Parathyroid adenoma (tissue), 2 donors: Measurements from ENCODE around the gene KLRG1.

ENCODE experiments used
- H2AFZ ChIP-seq: fragments of 300-600 bp; sonication (generic); one replicate; pipeline ENCODE4 v1.7.0; 2017; ENCODE audit warnings: antibody characterized with exemption, mild to moderate bottlenecking
- H3K27ac ChIP-seq: fragments of 300-600 bp; sonication (generic); one replicate; pipeline ENCODE4 v1.7.0; 2017
- H3K27me3 ChIP-seq: fragments of 300-600 bp; sonication (generic); one replicate; pipeline ENCODE4 v1.7.0; 2017; ENCODE audit warnings: low read length; ENCODE audit not compliant: control insufficient read depth, insufficient read depth
- H3K36me3 ChIP-seq: fragments of 300-600 bp; sonication (generic); one replicate; pipeline ENCODE4 v1.7.0; 2017; ENCODE audit warnings: low read length; ENCODE audit not compliant: control insufficient read depth, insufficient read depth
- H3K4me1 ChIP-seq: fragments of 300-600 bp; sonication (generic); one replicate; pipeline ENCODE4 v1.7.0; 2017; ENCODE audit warnings: control low read depth
- H3K4me2 ChIP-seq: fragments of 300-600 bp; sonication (generic); one replicate; pipeline ENCODE4 v1.7.0; 2017; ENCODE audit warnings: low read length
- H3K4me3 ChIP-seq: fragments of 300-600 bp; sonication (generic); one replicate; pipeline ENCODE4 v1.7.0; 2017; ENCODE audit warnings: low read depth, low read length
- H3K79me2 ChIP-seq: fragments of 300-600 bp; sonication (generic); one replicate; pipeline ENCODE4 v1.7.0; 2017; ENCODE audit warnings: control low read depth
- H3K9ac ChIP-seq: fragments of 300-600 bp; sonication (generic); one replicate; pipeline ENCODE4 v1.7.0; 2017; ENCODE audit warnings: mild to moderate bottlenecking
- H3K9me3 ChIP-seq: fragments of 300-600 bp; sonication (generic); one replicate; pipeline ENCODE4 v1.7.0; 2017; ENCODE audit warnings: low read length; ENCODE audit not compliant: control insufficient read depth
- CTCF ChIP-seq: fragments of 300-600 bp; sonication (generic); IDR thresholded peaks from one replicate; pipeline ENCODE4 v1.7.0; 2017; ENCODE audit warnings: antibody characterized with exemption, mild to moderate bottlenecking
- donor health status: primary hyperparathyroidism.

KLRG1 gene

GRCh38 chr12:8956772-8957171 lies 32.6 kb upstream of the KLRG1 start:
- Histone ChIP-seq H2AFZ (no peak overlapping the region), H3K9me3 (no peaks in the 10 kb centered on the region), H3K36me3 (no peaks in the 10 kb centered on the region), H3K27me3 (no peaks in the 10 kb centered on the region), H3K9ac (no peak overlapping the region), H3K4me2 (no peak overlapping the region), H3K4me3 (no peak overlapping the region), H3K79me2 (no peaks in the 10 kb centered on the region), H3K27ac (no peak overlapping the region), H3K4me1 (no peaks in the 10 kb centered on the region)
- no peak for TF ChIP-seq CTCF

GRCh38 chr12:8957561-8957960 lies 31.8 kb upstream of the KLRG1 start:
- no peaks in the 10 kb centered on the region for H3K9me3 ChIP-seq
- no peak overlapping the region for H3K4me2 ChIP-seq
- H3K27me3 ChIP-seq, result no peaks in the 10 kb centered on the region
- no peaks in the 10 kb centered on the region for H3K36me3 ChIP-seq
- no peak overlapping the region for H3K27ac ChIP-seq
- H3K9ac ChIP-seq, result no peak overlapping the region
- TF ChIP-seq CTCF, result no peak
- no peaks in the 10 kb centered on the region for H3K4me1 ChIP-seq
- no peaks in the 10 kb centered on the region for H3K79me2 ChIP-seq
- no peak overlapping the region for H3K4me3 ChIP-seq
- no peak overlapping the region for H2AFZ ChIP-seq

GRCh38 chr12:8958066-8958465 lies 31.3 kb upstream of the KLRG1 start:
- H2AFZ ChIP-seq, result no peak overlapping the region
- H3K27me3 ChIP-seq, result no peaks in the 10 kb centered on the region
- no peak overlapping the region for H3K4me3 ChIP-seq
- H3K9ac ChIP-seq, result no peak overlapping the region
- H3K4me2 ChIP-seq, result no peak overlapping the region
- no peaks in the 10 kb centered on the region for H3K4me1 ChIP-seq
- H3K9me3 ChIP-seq, result no peaks in the 10 kb centered on the region
- no peaks in the 10 kb centered on the region for H3K79me2 ChIP-seq
- H3K27ac ChIP-seq, result no peak overlapping the region
- TF ChIP-seq CTCF, result no peak
- no peaks in the 10 kb centered on the region for H3K36me3 ChIP-seq

DNA sequence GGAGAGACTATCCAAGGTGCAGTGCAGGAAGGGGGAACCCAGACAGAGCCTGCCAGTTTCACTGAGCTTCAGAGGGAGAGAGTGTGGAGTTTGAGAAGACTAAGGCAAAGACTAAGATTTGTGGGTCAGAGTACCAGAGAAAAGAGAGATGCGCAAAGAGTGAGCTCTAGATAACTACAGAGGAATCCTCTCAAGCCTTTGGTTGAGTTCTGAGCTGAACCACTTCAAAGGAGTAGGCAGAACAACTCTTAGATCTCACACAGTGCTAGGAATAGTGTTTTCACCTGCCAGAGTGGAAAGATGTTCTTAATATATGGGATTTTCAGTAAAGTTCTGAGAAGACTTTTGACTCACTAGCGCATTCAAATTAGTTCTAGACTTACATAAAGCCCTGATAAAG lies 29.2 kb upstream of the KLRG1 start:
- Histone ChIP-seq H3K4me3 (no peak overlapping the region), H3K79me2 (no peaks in the 10 kb centered on the region), H2AFZ (no peak overlapping the region), H3K9me3 (no peaks in the 10 kb centered on the region), H3K4me1 (no peaks in the 10 kb centered on the region), H3K4me2 (no peak overlapping the region), H3K9ac (no peak overlapping the region), H3K27ac (no peak overlapping the region), H3K27me3 (no peaks in the 10 kb centered on the region), H3K36me3 (no peaks in the 10 kb centered on the region)
- TF ChIP-seq CTCF, result no peak

DNA sequence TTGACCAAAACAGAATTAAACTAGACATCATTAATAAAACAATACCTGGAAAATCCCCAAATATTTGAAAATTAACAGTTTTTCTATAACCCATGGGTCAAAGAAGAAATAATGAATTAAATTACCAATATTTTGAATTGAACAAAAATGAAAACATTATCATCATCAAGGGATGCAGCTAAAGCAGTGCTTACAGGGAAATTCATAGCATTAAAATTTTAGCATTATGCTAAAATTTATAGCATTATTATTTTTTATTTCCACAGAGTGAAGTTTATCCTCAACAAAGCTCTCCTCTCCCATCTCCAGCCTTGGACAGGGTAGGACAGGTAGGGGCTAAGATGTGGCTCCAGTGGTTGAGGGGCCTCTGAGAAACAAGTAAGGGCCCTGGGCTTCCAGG lies 20.6 kb upstream of the KLRG1 start:
- Histone ChIP-seq H3K4me3 (no peak overlapping the region), H3K27me3 (no peaks in the 10 kb centered on the region), H3K9ac (no peak overlapping the region), H3K36me3 (no peaks in the 10 kb centered on the region), H2AFZ (no peak overlapping the region), H3K79me2 (no peaks in the 10 kb centered on the region), H3K4me2 (no peak overlapping the region), H3K27ac (no peak overlapping the region), H3K9me3 (no peaks in the 10 kb centered on the region), H3K4me1 (no peaks in the 10 kb centered on the region)
- TF ChIP-seq CTCF, result no peak
